Endodermal cell (in vitro differentiated cells): Measurements from ENCODE around the gene NCS1. TPM values are rescaled to one million over a fixed set of nuclear protein-coding genes. Genes with fewer than 3 reads are reported as not detected.
A peak's percentile ranks its signal among the peaks of the same experiment; 100 is the strongest.

Experiments
- DNase-seq: peaks from one replicate; pipeline ENCODE4 v3.0.0-alpha.2; 2017
- H3K27ac ChIP-seq: 2 replicates; pipeline ENCODE4 v1.5.1; 2013; ENCODE audit warnings: mild to moderate bottlenecking, low read depth, low read length, moderate library complexity
- H3K27me3 ChIP-seq: 2 replicates; pipeline ENCODE4 v1.6.1; 2013; ENCODE audit warnings: mild to moderate bottlenecking, low read length, moderate library complexity; ENCODE audit not compliant: insufficient read depth, control insufficient read depth, poor library complexity, severe bottlenecking
- H3K36me3 ChIP-seq: 2 replicates; pipeline ENCODE4 v1.7.0; 2013; ENCODE audit warnings: mild to moderate bottlenecking, low read length, moderate library complexity; ENCODE audit not compliant: control insufficient read depth, insufficient read depth
- H3K4me1 ChIP-seq: one replicate; pipeline ENCODE4 v1.7.0; 2013; ENCODE audit warnings: low read length; ENCODE audit not compliant: control insufficient read depth, insufficient read depth
- H3K4me3 ChIP-seq: 2 replicates; pipeline ENCODE4 v1.5.1; 2013; ENCODE audit warnings: mild to moderate bottlenecking, low read length, moderate library complexity
- H3K9ac ChIP-seq: 2 replicates; pipeline ENCODE4 v1.6.1; 2013; ENCODE audit warnings: mild to moderate bottlenecking, low read length, moderate library complexity; ENCODE audit not compliant: poor library complexity, severe bottlenecking; ENCODE audit errors: extremely low read depth
- H3K9me3 ChIP-seq: 2 replicates; pipeline ENCODE4 v1.6.1; 2013; ENCODE audit warnings: mild to moderate bottlenecking, low read length, moderate library complexity; ENCODE audit not compliant: control insufficient read depth
- H3K27ac Mint-ChIP-seq: 2 replicates; pipeline ENCODE4 v1.8.0; 2020; ENCODE audit warnings: mixed read lengths
- H3K27me3 Mint-ChIP-seq: 2 replicates; pipeline ENCODE4 v1.8.0; 2021; ENCODE audit warnings: mild to moderate bottlenecking, mixed read lengths; ENCODE audit not compliant: insufficient read depth
- H3K36me3 Mint-ChIP-seq: 2 replicates; pipeline ENCODE4 v1.8.0; 2020; ENCODE audit warnings: low read depth, mixed read lengths
- H3K4me1 Mint-ChIP-seq: 2 replicates; pipeline ENCODE4 v1.8.0; 2020; ENCODE audit warnings: mixed read lengths
- H3K4me3 Mint-ChIP-seq: 2 replicates; pipeline ENCODE4 v1.8.0; 2020; ENCODE audit warnings: mild to moderate bottlenecking, moderate library complexity, mixed read lengths
- H3K9me3 Mint-ChIP-seq: 2 replicates; pipeline ENCODE4 v1.8.0; 2020; ENCODE audit warnings: mild to moderate bottlenecking, mixed read lengths
- CTCF ChIP-seq: fragments of 200-600 bp; sonication (generic); conservative IDR thresholded peaks from 2 replicates; pipeline ENCODE4 v1.5.0; 2021; ENCODE audit warnings: antibody characterized with exemption, mild to moderate bottlenecking
- WGBS, 2 experiments: methylation state at CpG; one replicate each; pipeline versions ENCODE4 v1.1.5 to v1.1.7; 2013; ENCODE audit warnings: missing lambda C conversion rate in 2 of 2, mixed read lengths in 1 of 2; ENCODE audit not compliant: insufficient coverage in 1 of 2, insufficient read length in 1 of 2; 5-methylcytosine and 5-hydroxymethylcytosine counted together
- total RNA-seq, 2 donors: library from RNA; stranded (reverse); fragmentation: NEBNext Ultra II Directional in 1 of 2; extraction: Animal tissue kit (Norgen Biotek cat#: 25700) in 1 of 2; gene quantifications; 2 replicates in 1 of 2; 3 replicates in 1 of 2; pipeline ENCODE4 v1.2.1, GENCODE V29; 2021

NCS1 gene
- total RNA-seq, 2 donors from 2014 or later: 40.6 to 47.7 TPM

DNA sequence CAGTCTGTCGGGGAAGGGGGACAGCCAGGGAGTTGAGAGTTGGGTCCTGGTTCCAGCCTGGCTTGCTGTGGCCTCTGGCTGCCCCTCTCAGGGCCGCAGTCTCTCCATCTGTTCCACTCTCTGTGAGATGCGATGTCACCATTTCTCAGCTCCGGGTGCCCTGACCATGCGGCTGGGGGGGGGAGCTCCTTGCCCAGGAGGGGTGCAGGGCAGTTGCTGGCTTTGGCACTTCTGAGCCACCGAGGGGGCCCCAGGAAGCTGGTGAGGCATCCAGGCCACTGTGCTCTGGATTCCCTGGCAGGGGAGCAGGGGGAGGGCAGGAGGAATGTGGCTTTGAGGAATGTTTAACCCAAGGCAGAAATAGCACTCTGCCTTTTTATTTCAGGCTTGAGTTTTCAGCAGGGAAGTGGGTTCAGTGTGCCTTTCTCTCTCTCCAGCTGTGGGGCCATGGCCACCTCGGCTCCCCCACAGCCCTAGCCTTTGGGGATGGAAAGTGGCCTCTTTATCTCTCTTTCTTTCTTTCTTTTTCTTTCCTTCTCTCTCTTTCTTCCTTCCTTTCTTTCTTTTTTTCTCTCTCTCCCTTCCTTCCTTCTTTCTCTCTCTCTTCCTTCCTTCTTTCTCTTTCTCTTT, 11.0 kb downstream of the NCS1 start:
- H3K9ac ChIP-seq: no peak overlapping the region
- Mint-ChIP-seq H3K4me1 (peaks cover 21% of the 10 kb centered on the region), H3K36me3 (no peaks in the 10 kb centered on the region), H3K27me3 (no peaks in the 10 kb centered on the region), H3K27ac (peak overlapping the region; percentile 48), H3K9me3 (no peaks in the 10 kb centered on the region), H3K4me3 (no peak overlapping the region)
- H3K27me3 ChIP-seq: no peaks in the 10 kb centered on the region
- no peak for TF ChIP-seq CTCF
- H3K27ac ChIP-seq: peak overlapping the region; percentile 1
- no peaks in the 10 kb centered on the region for H3K9me3 ChIP-seq
- peaks cover 7% of the 10 kb centered on the region for H3K36me3 ChIP-seq
- DNase-seq: peak; percentile 76
- WGBS, 2 experiments: 44 to 74% methylated on average over 4 to 7 of the region's 7 CpGs
- no peaks in the 10 kb centered on the region for H3K4me1 ChIP-seq
- H3K4me3 ChIP-seq: no peak overlapping the region

DNA sequence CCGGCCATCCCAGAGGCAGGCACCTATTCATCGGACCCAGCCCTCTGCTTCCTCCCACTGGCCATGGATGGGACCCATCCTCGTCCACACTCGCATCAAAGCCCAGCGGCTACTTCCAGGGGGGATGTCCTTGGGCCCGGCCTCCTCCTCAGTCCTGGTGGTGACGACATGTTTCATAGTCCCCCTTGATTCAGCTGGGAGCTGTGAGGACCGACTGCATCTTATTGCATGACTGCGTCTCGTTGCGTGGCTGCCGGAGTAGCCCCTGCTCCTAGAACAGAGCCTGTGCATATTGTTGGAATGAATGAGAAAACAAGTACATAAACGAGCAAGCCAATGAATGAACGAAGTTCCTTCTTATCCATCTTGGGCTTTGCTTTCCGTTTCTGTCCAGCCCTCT, 12.8 kb downstream of the NCS1 start:
- H3K36me3 Mint-ChIP-seq: no peaks in the 10 kb centered on the region
- H3K4me1 ChIP-seq: no peaks in the 10 kb centered on the region
- H3K36me3 ChIP-seq: peaks cover 7% of the 10 kb centered on the region
- no peak overlapping the region for H3K4me3 ChIP-seq
- peak; percentile 46 for TF ChIP-seq CTCF
- peak overlapping the region; percentile 79 for H3K27ac ChIP-seq
- 85 to 94% methylated on average over 6 to 15 of the region's 15 CpGs for WGBS, 2 experiments
- peaks cover 21% of the 10 kb centered on the region for H3K4me1 Mint-ChIP-seq
- H3K27me3 Mint-ChIP-seq: no peaks in the 10 kb centered on the region
- no peak for DNase-seq
- no peak overlapping the region for H3K27ac Mint-ChIP-seq
- no peak overlapping the region for H3K4me3 Mint-ChIP-seq
- H3K27me3 ChIP-seq: no peaks in the 10 kb centered on the region
- H3K9ac ChIP-seq: no peak overlapping the region
- no peaks in the 10 kb centered on the region for H3K9me3 Mint-ChIP-seq
- H3K9me3 ChIP-seq: no peaks in the 10 kb centered on the region

DNA sequence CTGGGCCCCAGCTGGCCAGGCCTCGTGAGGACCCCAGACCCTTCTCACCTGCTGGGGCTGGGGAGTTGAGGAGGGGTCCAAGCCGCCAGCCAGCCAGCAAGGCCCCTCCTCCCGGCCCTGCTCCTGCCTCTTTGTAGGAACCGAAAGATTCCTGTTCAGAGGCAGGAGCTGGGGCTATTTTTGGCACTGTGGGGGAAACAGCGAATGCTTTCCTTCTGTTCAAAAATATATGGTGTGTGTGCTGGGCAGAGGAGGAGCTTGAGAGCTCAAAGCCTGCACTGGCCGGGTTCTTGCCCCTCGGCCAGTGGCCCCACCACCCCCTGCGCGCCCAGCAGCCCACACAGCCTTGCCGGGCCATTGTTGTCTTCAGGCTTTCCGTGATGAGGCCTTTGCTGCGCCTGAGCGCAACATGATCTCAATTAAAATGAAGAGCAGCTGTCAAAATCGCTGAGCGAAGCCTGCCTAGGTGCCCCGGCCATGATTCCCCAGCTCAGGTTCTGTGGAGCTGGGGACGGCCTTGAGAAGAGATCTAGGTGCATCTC, 13.4 kb downstream of the NCS1 start:
- no peak overlapping the region for H3K9ac ChIP-seq
- H3K9me3 ChIP-seq: no peaks in the 10 kb centered on the region
- TF ChIP-seq CTCF: no peak
- H3K4me3 ChIP-seq: no peak overlapping the region
- 37 to 71% methylated on average over 10 to 17 of the region's 17 CpGs for WGBS, 2 experiments
- no peaks in the 10 kb centered on the region for H3K27me3 ChIP-seq
- Mint-ChIP-seq H3K4me3 (no peak overlapping the region), H3K9me3 (no peaks in the 10 kb centered on the region), H3K4me1 (peaks cover 21% of the 10 kb centered on the region), H3K27me3 (no peaks in the 10 kb centered on the region), H3K36me3 (no peaks in the 10 kb centered on the region), H3K27ac (peak overlapping the region; percentile 45)
- no peak for DNase-seq
- peaks cover 3% of the 10 kb centered on the region for H3K36me3 ChIP-seq
- H3K27ac ChIP-seq: peak overlapping the region; percentile 79
- H3K4me1 ChIP-seq: no peaks in the 10 kb centered on the region
